Putamen (tissue), 1 donor: ENCODE measurements around the gene ERVH48-1.
"Not testable (repeated sequence)": the region's sequence is repeated elsewhere in the genome, so short reads cannot be mapped to it uniquely, and the experiment has no call there.

Source experiments
- DNase-seq: peaks from one replicate; pipeline ENCODE4 v3.0.0-alpha.2; 2016; ENCODE audit warnings: low spot score

ERVH48-1 gene

GRCh38 chr21:42925114-42925926 is at the start of gene ERVH48-1:
Gene ERVH48-1 (minus strand): TSS chr21:42925630. CDS start chr21:42919006, 6,624 bp downstream.
- no peak for DNase-seq

- DNase-seq = peak; percentile 99
Observed at GRCh38 chr21:42973991-42974831, 48.8 kb upstream of the ERVH48-1 start, which contains the start of gene PKNOX1. Gene PKNOX1 (plus strand): TSS chr21:42974562. CDS start chr21:43004382, 29,820 bp downstream.

DNA sequence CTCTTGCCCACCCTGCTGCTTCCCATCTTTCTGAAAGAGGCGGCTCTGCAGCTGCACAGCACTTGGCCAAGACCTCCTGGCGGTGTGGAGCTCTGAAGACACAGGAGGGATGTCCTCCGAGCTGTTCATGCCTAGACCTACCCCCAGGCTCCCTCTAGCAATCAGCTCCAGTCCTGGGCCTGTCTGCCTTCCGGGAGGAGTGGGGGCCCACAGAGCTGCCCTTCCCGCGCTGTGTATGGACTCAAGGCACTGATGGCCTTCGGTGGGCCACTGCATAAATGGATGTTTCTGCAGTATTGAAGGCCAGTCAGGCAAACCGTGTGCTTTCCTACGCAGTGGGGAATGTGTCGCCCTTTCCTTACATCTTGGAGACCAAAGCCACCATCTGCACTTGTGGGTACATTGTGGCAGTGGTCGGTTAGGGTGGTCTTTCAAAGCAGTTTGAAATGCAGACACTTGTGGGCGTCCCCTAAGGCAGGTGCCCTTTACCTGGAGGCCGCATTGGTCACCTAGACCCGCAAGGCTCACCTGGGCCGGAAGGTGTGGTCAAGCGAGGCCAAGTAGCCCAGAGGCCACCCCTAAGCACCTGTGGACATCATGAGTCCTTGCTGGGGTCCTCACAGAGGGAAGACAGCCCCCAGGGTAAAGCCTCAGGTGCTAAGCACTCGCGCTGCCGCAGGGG is 48.0 kb upstream of the ERVH48-1 start:
- no peak for DNase-seq

- DNase-seq = no peak
Observed at GRCh38 chr21:42971897-42972275, 46.5 kb upstream of the ERVH48-1 start.

- no peak for DNase-seq
Observed at GRCh38 chr21:42970946-42971653, 45.7 kb upstream of the ERVH48-1 start.

DNA sequence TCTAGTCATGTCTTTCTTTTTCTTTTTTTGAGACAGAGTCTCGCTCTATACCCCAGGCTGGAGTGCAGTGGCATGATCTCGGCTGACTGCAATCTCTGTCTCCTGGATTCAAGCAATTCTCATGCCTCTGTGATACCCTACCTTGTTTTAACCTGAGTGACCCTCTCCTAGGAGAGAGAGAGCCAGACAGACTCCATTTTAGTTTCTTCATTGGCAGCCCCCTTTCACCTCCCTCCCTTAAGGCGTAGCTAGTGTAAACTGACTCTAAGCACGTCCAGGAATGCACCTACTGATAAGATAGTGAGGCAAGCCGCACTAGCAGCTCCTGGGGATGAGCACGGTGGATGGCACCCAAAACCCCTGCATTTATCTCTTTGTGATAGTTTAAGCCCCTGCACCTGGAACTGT is 43.8 kb upstream of the ERVH48-1 start:
- no peak for DNase-seq

DNA sequence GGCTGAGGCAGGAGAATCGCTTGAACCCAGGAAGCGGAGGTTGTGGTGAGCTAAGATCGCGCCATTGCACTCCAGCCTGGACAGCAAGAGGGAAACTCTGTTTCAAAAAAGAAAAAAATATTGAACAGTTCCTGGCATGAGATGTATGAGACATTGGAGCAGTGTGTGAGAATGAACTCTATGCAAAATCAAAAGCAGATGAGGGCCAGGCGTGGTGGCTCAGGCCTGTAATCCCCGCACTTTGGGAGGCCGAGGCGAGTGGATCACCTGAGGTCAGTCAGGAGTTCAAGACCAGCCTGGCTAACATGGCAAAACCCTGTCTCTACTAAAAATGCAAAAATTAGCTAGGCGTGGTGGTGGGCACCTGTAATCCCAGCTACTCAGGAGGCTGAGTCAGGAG is 42.2 kb upstream of the ERVH48-1 start:
- DNase-seq = not testable (repeated sequence)

DNA sequence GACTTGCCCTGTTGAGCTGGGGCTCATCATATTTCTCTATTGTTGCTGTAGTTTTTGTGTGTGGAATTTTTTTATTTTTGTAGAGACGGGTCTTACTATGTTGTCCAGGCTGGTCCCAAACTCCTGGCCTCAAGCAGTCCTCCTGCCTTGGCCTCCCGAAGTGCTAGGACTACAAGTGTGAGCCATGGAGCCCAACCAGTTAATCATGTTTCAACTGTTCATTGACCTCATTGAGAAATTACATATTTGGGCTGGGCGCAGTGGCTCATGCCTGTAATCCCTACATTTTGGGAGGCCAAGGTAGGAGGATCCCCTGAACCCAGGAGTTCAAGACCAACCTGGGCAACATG is 39.8 kb upstream of the ERVH48-1 start:
- DNase-seq = no peak

GRCh38 chr21:42964546-42965210 is 39.2 kb upstream of the ERVH48-1 start:
- no peak for DNase-seq

DNA sequence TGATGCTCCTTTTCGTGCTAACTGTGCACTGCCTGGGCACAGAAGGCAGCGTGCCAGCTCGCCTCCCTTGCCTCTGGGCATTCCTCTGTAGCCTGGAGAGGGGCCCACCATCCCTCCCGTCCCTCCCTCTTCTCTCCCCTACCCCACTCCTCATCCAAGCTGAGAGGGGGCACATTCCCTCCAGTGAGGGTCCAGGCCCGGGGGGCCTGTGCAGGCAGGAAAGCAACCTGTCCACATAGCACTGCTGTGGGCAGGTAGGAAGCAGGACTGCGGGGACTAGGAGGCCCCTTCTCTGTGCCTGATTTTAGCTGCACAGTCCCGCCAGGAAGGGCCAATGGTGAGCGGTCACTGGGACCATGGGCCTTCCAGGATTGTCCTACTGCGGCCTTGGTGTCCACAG is 38.7 kb upstream of the ERVH48-1 start:
- no peak for DNase-seq

DNA sequence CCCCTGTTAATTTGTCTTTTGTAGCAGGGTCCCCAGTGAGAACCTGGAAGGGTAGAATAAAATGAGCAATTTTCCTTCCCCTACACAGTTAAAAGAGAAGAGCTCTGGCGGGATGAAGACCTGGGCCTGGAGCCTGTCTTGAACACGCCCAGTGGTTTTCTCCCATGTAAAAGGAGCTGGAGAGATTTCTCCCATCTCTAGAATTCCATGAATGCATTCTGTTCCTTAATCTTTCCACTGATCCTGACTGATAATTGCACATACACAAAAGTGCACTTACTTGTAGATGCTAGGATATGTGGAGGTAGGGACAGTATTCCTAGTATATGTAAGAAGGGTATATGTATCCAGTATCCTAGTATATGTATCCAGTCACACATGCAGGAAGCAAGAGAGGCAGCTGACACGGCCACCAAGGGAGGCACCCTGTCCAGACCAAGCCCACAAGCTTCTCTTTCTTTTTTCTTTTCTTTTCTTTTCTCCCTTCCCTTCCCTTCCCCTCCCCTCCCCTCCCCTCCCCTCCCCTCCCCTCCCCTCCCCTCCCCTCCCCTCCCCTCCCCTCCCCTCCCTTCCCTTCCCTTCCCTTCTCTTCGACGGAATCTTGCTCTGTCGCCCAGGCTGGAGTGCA is 37.1 kb upstream of the ERVH48-1 start:
- DNase-seq = no peak

DNA sequence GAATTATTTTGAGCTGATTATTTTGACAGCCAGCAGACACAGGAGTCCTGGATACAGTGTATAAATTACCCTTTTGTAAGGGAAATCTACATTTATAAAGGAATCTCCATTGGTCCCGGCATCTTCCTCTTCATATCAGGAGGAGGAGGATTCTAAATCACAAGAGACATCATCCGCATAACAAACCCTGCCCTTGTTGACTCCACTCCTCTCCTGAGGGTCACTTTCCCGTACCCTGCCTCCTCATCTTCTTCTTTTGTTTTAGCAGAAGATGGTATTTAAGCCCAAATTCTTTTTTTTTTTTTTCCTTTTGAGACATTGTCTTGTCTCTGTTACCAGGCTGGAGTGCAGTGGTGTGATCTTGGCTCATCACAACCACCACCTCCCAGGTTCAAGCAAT is 34.3 kb upstream of the ERVH48-1 start:
- no peak for DNase-seq

DNA sequence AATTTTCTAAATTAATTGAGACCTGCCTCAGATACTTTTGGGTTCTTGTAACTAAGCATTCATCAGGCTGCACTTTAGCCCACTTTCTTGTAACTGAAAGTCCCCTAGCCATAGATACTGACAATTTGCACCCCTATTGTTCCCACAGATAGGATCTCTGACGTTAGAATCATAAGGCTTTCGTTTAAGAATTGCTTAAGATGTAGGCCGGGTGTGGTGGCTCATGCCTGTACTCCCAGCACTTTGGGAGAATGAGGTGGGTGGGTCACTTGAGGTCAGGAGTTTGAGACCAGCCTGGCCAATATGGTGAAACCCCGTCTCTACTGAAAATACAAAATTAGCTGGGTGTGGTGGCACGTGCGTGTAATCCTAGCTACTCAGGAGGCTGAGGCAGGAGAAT is 32.7 kb upstream of the ERVH48-1 start:
- not testable (repeated sequence) for DNase-seq

GRCh38 chr21:42956824-42957630 is 31.6 kb upstream of the ERVH48-1 start:
- no peak for DNase-seq

- not testable (repeated sequence) for DNase-seq
Observed at GRCh38 chr21:42951193-42951592, 25.8 kb upstream of the ERVH48-1 start.

DNA sequence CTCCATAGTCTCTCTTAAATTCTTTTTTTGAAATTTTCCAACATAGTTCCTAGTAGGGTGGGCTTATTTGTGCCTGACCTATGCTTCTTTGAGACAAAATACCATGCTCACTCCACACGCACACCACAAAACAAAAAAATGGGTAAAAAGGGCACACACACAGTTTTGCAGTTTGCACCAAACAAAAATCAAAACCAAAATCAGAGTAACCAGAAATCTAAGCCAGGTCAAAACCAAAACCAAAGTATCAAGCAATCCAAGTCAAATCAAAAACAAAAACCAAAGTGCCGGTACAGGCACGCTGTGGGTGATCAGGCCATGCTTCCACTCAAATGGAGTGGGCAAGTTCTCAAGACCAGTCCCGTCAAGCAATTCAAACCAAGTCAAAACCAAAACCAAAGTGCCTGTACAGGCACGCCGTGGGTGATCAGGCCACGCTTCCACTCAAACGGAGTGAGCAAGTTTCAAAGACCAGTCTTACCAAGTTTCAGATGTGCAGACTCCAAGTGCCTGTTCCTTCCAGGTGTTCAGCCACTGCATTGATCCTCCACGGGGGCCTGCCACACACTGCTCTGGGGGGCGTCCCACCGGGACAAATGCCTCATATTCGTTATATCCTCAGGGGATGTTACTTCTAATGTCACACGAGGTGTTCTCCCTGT is 23.8 kb upstream of the ERVH48-1 start:
- DNase-seq = not testable (repeated sequence)

DNA sequence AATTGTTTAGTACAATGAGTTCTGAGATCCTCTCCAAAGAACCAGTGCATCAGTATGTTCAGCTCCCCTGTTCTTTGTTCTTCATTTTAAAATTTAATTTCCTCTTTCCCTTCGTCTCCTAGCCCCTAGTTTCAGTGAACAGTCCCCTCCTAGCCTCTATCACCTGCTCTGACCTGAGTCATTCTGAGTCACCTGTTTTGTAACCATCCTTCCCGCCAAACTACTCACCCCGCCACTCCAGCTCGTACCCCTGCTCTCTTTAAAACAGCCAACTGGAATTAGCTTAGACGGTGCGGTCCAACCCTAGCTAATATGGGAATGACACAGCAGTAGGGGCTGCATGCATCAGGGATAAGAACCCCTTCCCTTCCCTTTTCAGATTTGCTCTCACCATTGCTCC is 16.8 kb upstream of the ERVH48-1 start:
- no peak for DNase-seq

GRCh38 chr21:42941696-42942085 is 16.3 kb upstream of the ERVH48-1 start:
- no peak for DNase-seq
